ENCODE results near the gene NT5DC3.

- TF ChIP-seq, protein P1, sequence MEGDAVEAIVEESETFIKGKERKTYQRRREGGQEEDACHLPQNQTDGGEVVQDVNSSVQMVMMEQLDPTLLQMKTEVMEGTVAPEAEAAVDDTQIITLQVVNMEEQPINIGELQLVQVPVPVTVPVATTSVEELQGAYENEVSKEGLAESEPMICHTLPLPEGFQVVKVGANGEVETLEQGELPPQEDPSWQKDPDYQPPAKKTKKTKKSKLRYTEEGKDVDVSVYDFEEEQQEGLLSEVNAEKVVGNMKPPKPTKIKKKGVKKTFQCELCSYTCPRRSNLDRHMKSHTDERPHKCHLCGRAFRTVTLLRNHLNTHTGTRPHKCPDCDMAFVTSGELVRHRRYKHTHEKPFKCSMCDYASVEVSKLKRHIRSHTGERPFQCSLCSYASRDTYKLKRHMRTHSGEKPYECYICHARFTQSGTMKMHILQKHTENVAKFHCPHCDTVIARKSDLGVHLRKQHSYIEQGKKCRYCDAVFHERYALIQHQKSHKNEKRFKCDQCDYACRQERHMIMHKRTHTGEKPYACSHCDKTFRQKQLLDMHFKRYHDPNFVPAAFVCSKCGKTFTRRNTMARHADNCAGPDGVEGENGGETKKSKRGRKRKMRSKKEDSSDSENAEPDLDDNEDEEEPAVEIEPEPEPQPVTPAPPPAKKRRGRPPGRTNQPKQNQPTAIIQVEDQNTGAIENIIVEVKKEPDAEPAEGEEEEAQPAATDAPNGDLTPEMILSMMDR (conservative IDR thresholded peaks at IDR 0.05 in 1 of 2, IDR thresholded peaks at IDR 0.05 in 1 of 2; ENCODE audit: extremely low read depth in 1 of 2, insufficient read depth in 1 of 2, low read depth in 1 of 2, low read length in 2 of 2): no peak
- no peak for TF ChIP-seq EZH2 (IDR thresholded peaks at IDR 0.05; ENCODE audit: borderline replicate concordance, low read length)
Observed at GRCh38 chr12:103801709-103802585, 39.1 kb downstream of the NT5DC3 start.

All from mammary epithelial cell (primary cell).